Mesendoderm (in vitro differentiated cells): ENCODE results near the gene SGIP1.
"Not testable (repeated sequence)": the region's sequence is repeated elsewhere in the genome, so short reads cannot be mapped to it uniquely, and the experiment has no call there.

Experiments
- DNase-seq: peaks from one replicate; pipeline ENCODE4 v3.0.0; 2013
- H2AK5ac ChIP-seq: 2 replicates; pipeline ENCODE4 v1.6.1; 2013; ENCODE audit warnings: low read length, inconsistent platforms
- H2BK120ac ChIP-seq: 2 replicates; pipeline ENCODE4 v1.6.1; 2013; ENCODE audit warnings: low read depth, mild to moderate bottlenecking, low read length, moderate library complexity, mixed read lengths
- H2BK15ac ChIP-seq: replicated peaks from 2 replicates; pipeline ENCODE4 v1.6.1; 2013; ENCODE audit warnings: low read depth, mild to moderate bottlenecking, moderate library complexity
- H2BK5ac ChIP-seq: 2 replicates; pipeline ENCODE4 v1.6.1; 2013; ENCODE audit warnings: low read length, inconsistent platforms
- H3K18ac ChIP-seq: 2 replicates; pipeline ENCODE4 v1.6.1; 2013; ENCODE audit warnings: mild to moderate bottlenecking, low read length, mixed read lengths
- H3K23ac ChIP-seq: one replicate; pipeline ENCODE4 v1.6.1; 2013; ENCODE audit warnings: low read length
- H3K27ac ChIP-seq: 2 replicates; pipeline ENCODE4 v1.5.1; 2013; ENCODE audit warnings: low read depth, mild to moderate bottlenecking, inconsistent platforms, low read length, moderate library complexity
- H3K27me3 ChIP-seq: 2 replicates; pipeline ENCODE4 v1.6.1; 2013; ENCODE audit warnings: low read length, control low read depth, mild to moderate bottlenecking, inconsistent platforms; ENCODE audit not compliant: insufficient read depth, poor library complexity
- H3K36me3 ChIP-seq: 2 replicates; pipeline ENCODE4 v1.6.1; 2013; ENCODE audit warnings: low read length, inconsistent platforms; ENCODE audit not compliant: control insufficient read depth, insufficient read depth
- H3K4ac ChIP-seq: one replicate; pipeline ENCODE4 v1.6.1; 2013; ENCODE audit warnings: low read depth, mild to moderate bottlenecking, low read length, moderate library complexity
- H3K4me1 ChIP-seq: 2 replicates; pipeline ENCODE4 v1.6.1; 2013; ENCODE audit warnings: low read depth, low read length, inconsistent platforms; ENCODE audit not compliant: control insufficient read depth
- H3K4me2 ChIP-seq: 2 replicates; pipeline ENCODE4 v1.6.1; 2013; ENCODE audit warnings: low read length
- H3K4me3 ChIP-seq: 2 replicates; pipeline ENCODE4 v1.5.1; 2013; ENCODE audit warnings: mild to moderate bottlenecking, low read length
- H3K56ac ChIP-seq: one replicate; pipeline ENCODE4 v1.6.1; 2013; ENCODE audit warnings: low read length
- H3K79me1 ChIP-seq: 2 replicates; pipeline ENCODE4 v1.6.1; 2013; ENCODE audit warnings: low read length, inconsistent platforms
- H3K79me2 ChIP-seq: 2 replicates; pipeline ENCODE4 v1.6.1; 2013; ENCODE audit warnings: mild to moderate bottlenecking, low read length; ENCODE audit not compliant: control insufficient read depth, insufficient read depth
- H3K9ac ChIP-seq: 2 replicates; pipeline ENCODE4 v1.6.1; 2013; ENCODE audit warnings: low read length, inconsistent platforms
- H4K5ac ChIP-seq: one replicate; pipeline ENCODE4 v1.6.1; 2013; ENCODE audit warnings: low read length
- H4K8ac ChIP-seq: one replicate; pipeline ENCODE4 v1.6.1; 2013; ENCODE audit warnings: low read depth, mild to moderate bottlenecking, control low read depth, low read length, moderate library complexity
- WGBS: extraction: QIAGEN DNeasy Blood & Tissue Kit; methylation state at CpG from one replicate; pipeline ENCODE4 v1.1.7; 2013; ENCODE audit warnings: low lambda C conversion rate, missing lambda C conversion rate; ENCODE audit not compliant: insufficient coverage; ENCODE audit errors: extremely low coverage; 5-methylcytosine and 5-hydroxymethylcytosine counted together
- small RNA-seq: library from polyadenylated mRNA; stranded (forward); fragments of <200 nt; extraction: miRNeasy Mini kit (QIAGEN cat#:217004); gene quantifications from one replicate; pipeline ENCODE3, GENCODE V24; 2013; ENCODE audit not compliant: insufficient read depth

Gene SGIP1

DNA sequence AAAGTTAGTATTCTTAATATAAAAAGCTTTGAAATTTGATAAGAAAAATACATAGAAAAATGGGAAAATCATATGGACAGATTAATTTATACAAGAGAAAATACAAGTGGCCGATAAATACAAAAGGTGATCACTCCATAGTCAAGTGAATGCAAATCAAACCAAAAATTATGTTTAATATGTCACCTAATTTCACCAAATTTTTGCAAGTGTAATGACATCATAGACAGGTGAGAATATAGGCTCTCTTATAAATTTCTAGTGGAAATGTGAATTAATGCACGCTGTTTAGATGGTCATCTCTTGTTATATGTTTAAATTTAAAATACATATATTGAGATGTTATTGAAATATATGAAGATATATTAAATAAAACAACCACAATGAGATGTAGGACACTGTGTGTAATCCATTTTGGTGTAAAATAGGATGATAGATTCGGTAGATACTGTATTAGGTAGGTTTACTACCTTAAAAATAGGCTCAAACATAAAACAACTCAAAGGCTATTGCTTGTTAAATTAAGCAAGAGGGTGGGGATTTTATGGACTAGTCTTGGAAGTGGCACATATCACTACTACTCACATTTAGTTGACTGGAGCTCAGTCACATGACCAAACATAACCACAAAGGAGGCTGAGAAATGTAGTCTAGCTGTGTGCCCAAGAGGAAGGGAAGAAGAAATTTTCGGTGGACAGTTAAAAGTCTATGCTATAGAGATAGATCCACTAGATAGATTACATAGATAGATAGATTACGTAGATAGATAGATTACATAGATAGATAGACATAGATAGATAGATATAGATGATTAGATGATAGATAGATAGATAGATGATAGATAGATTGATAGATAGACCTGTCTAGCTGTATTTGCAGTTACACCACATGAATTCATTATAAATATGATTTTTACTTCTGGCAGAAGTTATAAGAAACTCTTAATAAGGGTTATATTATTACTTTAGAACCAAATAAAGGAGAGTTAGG, 258.0 kb downstream of the SGIP1 start:
- H3K79me2 ChIP-seq = no peaks in the 10 kb centered on the region
- H2AK5ac ChIP-seq = no peak overlapping the region
- 100% methylated on average over 1 of the region's 5 CpGs for WGBS
- no peaks in the 10 kb centered on the region for H3K27me3 ChIP-seq
- no peaks in the 10 kb centered on the region for H3K36me3 ChIP-seq
- H3K9ac ChIP-seq = no peak overlapping the region
- H3K4me1 ChIP-seq = no peaks in the 10 kb centered on the region
- no peaks in the 10 kb centered on the region for H3K79me1 ChIP-seq
- no peak overlapping the region for H2BK120ac ChIP-seq
- no peak overlapping the region for H3K56ac ChIP-seq
- H4K5ac ChIP-seq = no peak overlapping the region
- no peak overlapping the region for H3K18ac ChIP-seq
- no peak overlapping the region for H3K4ac ChIP-seq
- DNase-seq = no peak
- no peak overlapping the region for H2BK5ac ChIP-seq
- H3K4me3 ChIP-seq = no peak overlapping the region
- no peak overlapping the region for H3K27ac ChIP-seq
- H4K8ac ChIP-seq = no peak overlapping the region
- H2BK15ac ChIP-seq = no peak overlapping the region
- no peak overlapping the region for H3K4me2 ChIP-seq
- no peak overlapping the region for H3K23ac ChIP-seq

DNA sequence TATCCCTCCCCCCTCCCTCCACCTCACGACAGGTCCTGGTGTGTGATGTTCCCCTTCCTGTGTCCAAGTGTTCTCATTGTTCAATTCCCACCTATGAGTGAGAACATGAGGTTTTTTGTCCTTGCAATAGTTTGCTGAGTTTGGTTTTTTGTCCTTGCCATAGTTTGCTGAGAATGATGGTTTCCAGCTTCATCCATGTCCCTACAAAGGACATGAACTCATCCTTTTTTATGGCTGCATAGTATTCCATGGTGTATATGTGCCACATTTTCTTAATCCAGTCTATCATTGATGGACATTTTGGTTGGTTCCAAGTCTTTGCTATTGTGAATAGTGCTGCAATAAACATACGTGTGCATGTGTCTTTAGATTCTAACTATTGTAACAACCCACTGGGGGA, 261.9 kb downstream of the SGIP1 start:
- H3K4me2 ChIP-seq, H2BK15ac ChIP-seq, H3K79me1 ChIP-seq, H3K4me1 ChIP-seq, H2BK120ac ChIP-seq, H3K23ac ChIP-seq, H3K18ac ChIP-seq, H3K4me3 ChIP-seq, DNase-seq, H3K27ac ChIP-seq, H2AK5ac ChIP-seq, H4K5ac ChIP-seq, H2BK5ac ChIP-seq, H3K9ac ChIP-seq, H3K4ac ChIP-seq, H4K8ac ChIP-seq, H3K27me3 ChIP-seq, H3K79me2 ChIP-seq, H3K56ac ChIP-seq, H3K36me3 ChIP-seq: not testable (repeated sequence)
- WGBS = no CpG with 5 or more reads among the region's 2 CpGs

Small RNA genes lying within 50 kb of the gene (small RNA-seq; reads per million reads assigned to genes)
- gene MIR3117 = 7.3 reads per million, percentile 80 among the genes with 10 or more reads in this experiment
